NT2/D1 (cell line): ENCODE data around the gene TPCN2.
A peak's percentile ranks its signal among the peaks of the same experiment; 100 is the strongest.
"Not testable (repeated sequence)": the region's sequence is repeated elsewhere in the genome, so short reads cannot be mapped to it uniquely, and the experiment has no call there.

Experiments
- DNase-seq: peaks from one replicate; pipeline ENCODE4 v3.0.0-alpha.2; 2011; ENCODE audit warnings: low read depth, low spot score
- H3K27me3 ChIP-seq: 2 replicates; pipeline ENCODE4 v1.6.0; 2011; ENCODE audit warnings: mild to moderate bottlenecking; ENCODE audit not compliant: insufficient read length, insufficient read depth
- H3K36me3 ChIP-seq: 2 replicates; pipeline ENCODE4 v1.6.1; 2011; ENCODE audit warnings: mild to moderate bottlenecking, low read length, mixed read lengths; ENCODE audit not compliant: insufficient read depth, insufficient read length
- H3K4me1 ChIP-seq: 2 replicates; pipeline ENCODE4 v1.5.1; 2011; ENCODE audit not compliant: insufficient read depth, insufficient read length
- H3K4me3 ChIP-seq: 2 replicates; pipeline ENCODE4 v1.5.1; 2011; ENCODE audit warnings: low read depth; ENCODE audit not compliant: insufficient read length
- H3K9ac ChIP-seq: 2 replicates; pipeline ENCODE4 v1.6.0; 2011; ENCODE audit warnings: low read depth; ENCODE audit not compliant: insufficient read length
- H3K9me3 ChIP-seq: 2 replicates; pipeline ENCODE4 v1.5.1; 2011; ENCODE audit warnings: mild to moderate bottlenecking, low read length; ENCODE audit not compliant: insufficient read depth
- SUZ12 ChIP-seq: IDR thresholded peaks from 2 replicates; pipeline ENCODE4 v1.6.1; 2011; ENCODE audit not compliant: insufficient read length, insufficient read depth; ENCODE audit errors: extremely low read depth
- YY1 ChIP-seq: IDR thresholded peaks from 2 replicates; pipeline ENCODE4 v1.6.1; 2011; ENCODE audit not compliant: insufficient read length, insufficient read depth
- ZNF274 ChIP-seq: IDR thresholded peaks from 2 replicates; pipeline ENCODE4 v1.6.1; 2011; ENCODE audit warnings: mild to moderate bottlenecking, low read depth, low read length

The TPCN2 gene

DNA sequence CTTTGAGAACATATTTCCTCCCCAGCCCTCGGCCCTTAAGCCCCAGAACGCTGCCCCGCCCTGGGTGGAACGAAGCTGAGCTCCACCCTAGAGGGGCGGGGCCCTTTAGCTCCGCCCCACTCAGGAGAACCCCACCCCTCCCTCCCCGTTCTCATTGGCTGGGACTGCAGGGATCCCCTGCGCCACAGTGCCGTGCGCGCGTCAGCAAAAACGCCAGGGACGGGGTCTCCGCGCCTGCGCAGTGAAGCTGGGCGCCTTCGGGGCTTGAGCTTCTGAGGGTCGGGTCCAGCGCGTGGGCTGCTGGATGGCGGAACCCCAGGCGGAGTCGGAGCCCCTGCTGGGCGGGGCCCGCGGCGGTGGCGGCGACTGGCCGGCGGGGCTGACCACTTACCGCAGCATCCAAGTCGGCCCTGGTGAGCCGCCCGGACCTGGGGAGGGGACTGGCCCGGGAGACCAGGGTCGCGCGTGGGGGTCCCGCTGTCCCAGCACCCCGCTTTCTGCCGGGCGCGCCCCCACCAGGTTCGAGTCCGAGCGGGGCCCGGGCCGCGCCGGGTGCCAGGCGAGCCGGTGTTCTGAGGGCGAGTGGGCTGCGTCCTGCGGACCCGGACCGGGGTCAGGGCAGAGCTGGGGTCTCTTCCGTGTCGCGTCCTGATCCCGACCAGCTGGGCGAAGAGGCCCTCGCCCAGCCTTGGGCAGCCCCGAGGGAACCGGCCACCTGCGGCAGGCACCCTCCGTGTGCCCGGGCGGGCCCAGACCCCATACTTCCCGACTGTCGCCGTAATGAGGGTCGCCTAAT, at the start of gene TPCN2:
Gene TPCN2, plus strand, starts transcription at position 239 of the 796 bp plus-strand sequence. Its CDS starts 66 bp downstream, at position 305.
- H3K9ac ChIP-seq = peak within 1 kb of the TSS; percentile 97
- H3K27me3 ChIP-seq = no peaks in the 10 kb centered on the region
- peaks cover 34% of the 10 kb centered on the region for H3K36me3 ChIP-seq
- TF ChIP-seq SUZ12 (no peak), ZNF274 (no peak), YY1 (no peak)
- DNase-seq = peak; percentile 98
- no peaks in the 10 kb centered on the region for H3K9me3 ChIP-seq
- peak within 1 kb of the TSS; percentile 82 for H3K4me3 ChIP-seq
- H3K4me1 ChIP-seq = peaks cover 18% of the 10 kb centered on the region

DNA sequence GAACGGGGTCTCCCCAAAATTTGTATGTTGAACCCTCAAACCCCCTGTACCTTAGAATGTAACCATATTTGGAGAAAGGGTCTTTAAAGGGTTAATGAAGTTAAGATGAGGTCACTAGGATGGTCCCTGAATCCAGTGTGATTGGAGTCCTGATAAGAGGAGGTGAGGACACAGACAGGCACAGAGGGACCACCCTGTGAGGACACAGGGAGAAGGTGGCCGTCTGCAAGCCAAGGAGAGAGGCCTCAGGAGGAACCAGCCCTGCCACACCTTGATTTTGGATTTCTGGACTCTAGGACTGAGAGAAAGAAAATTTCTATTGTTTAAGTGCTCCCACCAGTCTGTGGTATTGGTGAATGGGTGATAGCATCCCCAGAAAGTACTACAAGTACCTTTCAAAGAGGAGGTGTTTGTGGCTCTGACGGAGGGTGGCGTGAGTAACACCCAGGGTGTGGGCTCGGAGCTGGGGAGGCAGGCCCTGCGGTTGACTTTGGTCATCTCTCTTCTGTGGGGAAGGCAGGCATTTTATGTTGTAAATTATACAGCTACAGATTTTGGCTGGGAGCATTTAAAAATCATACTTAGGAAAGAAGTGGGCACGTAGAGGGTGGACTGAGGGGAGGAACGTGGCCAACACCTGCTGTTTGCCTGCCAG, 49.5 kb upstream of the TPCN2 start:
- Histone ChIP-seq H3K36me3 (peaks cover 10% of the 10 kb centered on the region), H3K9ac (no peak overlapping the region), H3K4me1 (no peaks in the 10 kb centered on the region), H3K27me3 (no peaks in the 10 kb centered on the region), H3K4me3 (no peak overlapping the region), H3K9me3 (no peaks in the 10 kb centered on the region)
- DNase-seq = no peak
- TF ChIP-seq ZNF274 = no peak
- TF ChIP-seq SUZ12 = no peak
- TF ChIP-seq YY1 = no peak

DNA sequence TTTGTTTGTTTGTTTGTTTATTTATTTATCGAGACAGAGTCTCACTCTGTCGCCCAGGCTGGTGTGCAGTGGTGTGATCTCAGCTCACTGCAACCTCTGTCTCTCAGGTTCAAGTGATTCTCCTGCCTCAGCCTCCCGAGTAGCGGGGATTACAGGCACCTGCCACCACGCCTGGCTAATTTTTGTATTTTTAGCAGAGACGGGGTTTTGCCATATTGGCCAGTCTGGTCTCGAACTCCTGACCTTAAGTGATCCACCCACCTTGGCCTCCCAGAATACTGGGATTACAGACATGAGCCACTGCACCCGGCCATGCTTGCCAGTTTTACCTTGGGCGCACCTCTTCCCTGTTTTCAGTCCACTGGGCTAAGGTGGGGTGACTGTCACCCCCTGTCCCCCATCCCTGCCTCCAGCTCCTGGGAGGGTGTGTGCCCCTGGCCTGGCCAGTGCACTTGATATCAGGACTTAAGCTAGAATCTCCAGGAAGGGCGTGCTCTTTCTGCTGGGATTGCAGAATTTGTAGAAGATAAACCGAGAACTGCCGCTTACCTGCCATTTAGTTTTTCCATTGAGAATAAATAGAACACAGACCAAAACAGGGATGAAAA, 48.9 kb upstream of the TPCN2 start:
- not testable (repeated sequence) for H3K9ac ChIP-seq, H3K27me3 ChIP-seq, DNase-seq, H3K4me1 ChIP-seq, H3K9me3 ChIP-seq, H3K4me3 ChIP-seq
- peaks cover 17% of the 10 kb centered on the region for H3K36me3 ChIP-seq

DNA sequence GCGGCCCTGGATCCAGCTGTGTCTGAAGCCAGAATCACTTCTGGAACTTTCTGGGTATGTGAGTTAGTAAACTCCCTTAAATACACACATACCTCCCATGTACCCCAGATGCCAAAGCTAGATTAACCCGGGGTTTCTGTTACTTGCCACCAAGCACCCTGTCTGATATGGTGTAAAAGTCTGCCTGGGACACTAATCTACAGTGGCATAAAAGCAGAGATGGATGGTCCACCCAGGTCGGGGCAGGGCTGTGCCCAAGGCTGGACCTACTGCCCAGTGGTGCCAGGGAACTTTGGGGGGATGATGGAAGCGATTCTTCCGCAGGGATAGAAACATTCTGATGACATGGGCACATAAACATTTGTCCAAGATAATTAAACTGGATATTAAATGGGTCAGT, 48.3 kb upstream of the TPCN2 start:
- TF ChIP-seq YY1 (no peak), ZNF274 (no peak), SUZ12 (no peak)
- Histone ChIP-seq H3K9me3 (no peaks in the 10 kb centered on the region), H3K4me3 (no peak overlapping the region), H3K4me1 (no peaks in the 10 kb centered on the region), H3K9ac (no peak overlapping the region), H3K36me3 (peaks cover 22% of the 10 kb centered on the region), H3K27me3 (no peaks in the 10 kb centered on the region)
- DNase-seq = no peak

DNA sequence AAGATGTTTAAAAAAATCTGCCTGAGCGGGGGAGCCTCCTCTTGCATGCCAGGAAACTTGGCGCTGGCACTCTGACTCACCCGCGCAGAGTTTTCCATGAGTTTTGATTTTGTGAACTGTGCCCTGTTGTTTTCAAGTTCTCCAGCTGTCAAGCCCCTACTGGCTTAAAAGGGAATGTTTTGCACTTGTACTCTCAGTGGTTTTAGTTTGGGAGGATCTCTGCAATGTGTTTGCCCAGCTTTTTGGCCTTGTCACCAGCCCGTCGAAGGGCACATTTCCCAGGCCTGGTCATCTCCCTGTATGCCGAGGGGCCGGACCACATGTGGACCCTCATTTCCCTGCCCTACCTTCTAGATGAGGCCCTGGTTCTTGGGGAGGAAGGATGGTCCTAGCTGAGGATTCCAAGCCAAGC, 47.9 kb upstream of the TPCN2 start:
- no peak for DNase-seq
- no peaks in the 10 kb centered on the region for H3K4me1 ChIP-seq
- H3K9me3 ChIP-seq = no peaks in the 10 kb centered on the region
- H3K36me3 ChIP-seq = peaks cover 26% of the 10 kb centered on the region
- no peaks in the 10 kb centered on the region for H3K27me3 ChIP-seq
- no peak overlapping the region for H3K4me3 ChIP-seq
- TF ChIP-seq SUZ12 (no peak), ZNF274 (no peak), YY1 (no peak)
- H3K9ac ChIP-seq = no peak overlapping the region

DNA sequence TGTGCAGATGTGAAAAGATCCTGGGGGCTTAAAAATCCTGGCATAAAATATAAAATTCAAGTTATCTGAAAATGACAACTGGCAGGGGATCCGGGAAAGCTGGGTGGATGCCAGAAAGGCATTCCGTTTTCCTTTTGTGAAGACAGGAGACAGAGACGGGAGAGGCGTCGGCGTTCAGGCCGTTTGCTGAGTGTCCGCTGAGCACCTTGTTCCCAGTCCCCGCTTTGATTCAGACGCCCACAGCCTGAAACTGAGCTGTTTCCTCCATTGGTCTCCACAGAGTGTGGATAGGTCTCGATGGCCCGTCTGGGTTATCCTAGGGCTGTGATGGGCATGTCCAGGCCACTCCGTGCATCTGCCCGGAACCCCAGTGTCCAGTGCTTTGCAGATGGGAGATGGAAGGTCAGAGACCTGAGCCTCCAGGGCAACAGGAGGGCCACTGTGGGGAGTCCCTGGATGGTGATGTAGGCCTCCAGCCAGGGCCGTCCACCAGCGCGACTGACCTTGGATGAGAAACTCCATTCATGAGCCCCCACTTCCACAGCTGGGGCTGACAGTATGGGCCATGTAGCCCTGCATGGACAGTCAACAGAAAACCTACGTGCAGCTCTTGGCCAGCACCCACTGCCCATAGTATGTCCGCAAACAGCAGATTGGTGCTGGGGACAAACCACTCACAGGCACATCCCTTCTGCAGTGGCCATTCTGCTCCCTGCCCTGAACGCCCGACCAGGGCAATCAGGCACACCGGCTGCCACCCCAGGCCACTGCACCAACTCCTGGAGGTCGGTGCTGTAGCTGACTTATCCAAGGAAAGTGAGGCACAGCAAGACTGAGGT, 47.3 kb upstream of the TPCN2 start:
- Histone ChIP-seq H3K27me3 (no peaks in the 10 kb centered on the region), H3K4me3 (no peak overlapping the region), H3K9me3 (no peaks in the 10 kb centered on the region), H3K9ac (no peak overlapping the region), H3K4me1 (no peaks in the 10 kb centered on the region), H3K36me3 (peaks cover 32% of the 10 kb centered on the region)
- no peak for TF ChIP-seq ZNF274
- no peak for TF ChIP-seq YY1
- TF ChIP-seq SUZ12 = no peak
- DNase-seq = no peak
